Muscle layer of colon (tissue), 2 donors: ENCODE results near the gene FNIP1.
"Not testable (repeated sequence)": the region's sequence is repeated elsewhere in the genome, so short reads cannot be mapped to it uniquely, and the experiment has no call there.

Experiments used
- H3K27ac ChIP-seq: one replicate; pipeline ENCODE4 v1.7.0; 2013; ENCODE audit warnings: low read depth, mild to moderate bottlenecking, low read length, moderate library complexity
- H3K27me3 ChIP-seq, 2 donors: one replicate each; pipeline ENCODE4 v1.7.0; 2013; ENCODE audit warnings: low read length in 2 of 2, mild to moderate bottlenecking in 2 of 2; ENCODE audit not compliant: insufficient read depth in 2 of 2, control insufficient read depth in 1 of 2
- H3K36me3 ChIP-seq: one replicate; pipeline ENCODE4 v1.7.0; 2013; ENCODE audit warnings: mild to moderate bottlenecking, low read length; ENCODE audit not compliant: insufficient read depth
- H3K4me1 ChIP-seq: one replicate; pipeline ENCODE4 v1.7.0; 2013; ENCODE audit warnings: mild to moderate bottlenecking, low read length; ENCODE audit not compliant: insufficient read depth
- H3K4me3 ChIP-seq, 2 donors: one replicate each; pipeline ENCODE4 v1.7.0; 2013; ENCODE audit warnings: low read length in 2 of 2, low read depth in 1 of 2, mild to moderate bottlenecking in 1 of 2, moderate library complexity in 1 of 2
- H3K9ac ChIP-seq: one replicate; pipeline ENCODE4 v1.7.0; 2013; ENCODE audit warnings: low read length
- H3K9me3 ChIP-seq: one replicate; pipeline ENCODE4 v1.7.0; 2013; ENCODE audit warnings: mild to moderate bottlenecking, low read length
- donor health status: abdominal sarcoma.
- donor health status: Adenocarcinoma of cecum.

FNIP1 gene

GRCh38 chr5:131747180-131748105, 49.4 kb downstream of the FNIP1 start:
- H3K27ac ChIP-seq: no peak overlapping the region
- H3K9me3 ChIP-seq: no peaks in the 10 kb centered on the region
- no peak overlapping the region for H3K4me3 ChIP-seq
- no peaks in the 10 kb centered on the region for H3K4me1 ChIP-seq
- no peaks in the 10 kb centered on the region for H3K36me3 ChIP-seq
- H3K27me3 ChIP-seq: no peaks in the 10 kb centered on the region
- no peak overlapping the region for H3K9ac ChIP-seq

GRCh38 chr5:131746423-131746822, 50.4 kb downstream of the FNIP1 start:
- Histone ChIP-seq H3K27ac (no peak overlapping the region), H3K4me1 (no peaks in the 10 kb centered on the region), H3K36me3 (no peaks in the 10 kb centered on the region), H3K4me3 (no peak overlapping the region), H3K9me3 (no peaks in the 10 kb centered on the region), H3K27me3 (no peaks in the 10 kb centered on the region), H3K9ac (no peak overlapping the region)

GRCh38 chr5:131745703-131746102, 51.1 kb downstream of the FNIP1 start:
- Histone ChIP-seq H3K4me3 (no peak overlapping the region), H3K9ac (no peak overlapping the region), H3K4me1 (no peaks in the 10 kb centered on the region), H3K36me3 (peaks cover 7% of the 10 kb centered on the region), H3K27ac (no peak overlapping the region), H3K27me3 (no peaks in the 10 kb centered on the region), H3K9me3 (no peaks in the 10 kb centered on the region)

GRCh38 chr5:131745155-131745554, 51.7 kb downstream of the FNIP1 start:
- Histone ChIP-seq H3K27ac (no peak overlapping the region), H3K27me3 (no peaks in the 10 kb centered on the region), H3K4me1 (no peaks in the 10 kb centered on the region), H3K9me3 (no peaks in the 10 kb centered on the region), H3K4me3 (no peak overlapping the region), H3K9ac (no peak overlapping the region), H3K36me3 (peaks cover 8% of the 10 kb centered on the region)

GRCh38 chr5:131740477-131740876, 56.3 kb downstream of the FNIP1 start:
- H3K9ac ChIP-seq: no peak overlapping the region
- no peaks in the 10 kb centered on the region for H3K27me3 ChIP-seq
- H3K4me3 ChIP-seq: no peak overlapping the region
- H3K4me1 ChIP-seq: no peaks in the 10 kb centered on the region
- no peaks in the 10 kb centered on the region for H3K9me3 ChIP-seq
- H3K27ac ChIP-seq: no peak overlapping the region
- H3K36me3 ChIP-seq: peaks cover 14% of the 10 kb centered on the region

- no peak overlapping the region for H3K4me3 ChIP-seq
- no peak overlapping the region for H3K27ac ChIP-seq
- H3K27me3 ChIP-seq: no peaks in the 10 kb centered on the region
- H3K36me3 ChIP-seq: peaks cover 6% of the 10 kb centered on the region
- H3K4me1 ChIP-seq: no peaks in the 10 kb centered on the region
- no peaks in the 10 kb centered on the region for H3K9me3 ChIP-seq
- H3K9ac ChIP-seq: no peak overlapping the region
These were observed 61.4 kb downstream of the FNIP1 start for GRCh38 chr5:131735393-131735792.

GRCh38 chr5:131734939-131735338, 61.9 kb downstream of the FNIP1 start:
- H3K27ac ChIP-seq, H3K36me3 ChIP-seq, H3K4me3 ChIP-seq, H3K27me3 ChIP-seq, H3K4me1 ChIP-seq, H3K9ac ChIP-seq, H3K9me3 ChIP-seq: not testable (repeated sequence)

- not testable (repeated sequence) for H3K9me3 ChIP-seq, H3K9ac ChIP-seq, H3K4me1 ChIP-seq, H3K4me3 ChIP-seq, H3K27ac ChIP-seq, H3K27me3 ChIP-seq
- peaks cover 10% of the 10 kb centered on the region for H3K36me3 ChIP-seq
These were observed 67.5 kb downstream of the FNIP1 start for GRCh38 chr5:131729292-131729691.

GRCh38 chr5:131724089-131724488, 72.7 kb downstream of the FNIP1 start:
- H3K27ac ChIP-seq, H3K4me1 ChIP-seq, H3K9me3 ChIP-seq, H3K9ac ChIP-seq, H3K27me3 ChIP-seq, H3K4me3 ChIP-seq, H3K36me3 ChIP-seq: not testable (repeated sequence)

GRCh38 chr5:131720714-131721113, 76.1 kb downstream of the FNIP1 start:
- H3K4me3 ChIP-seq: no peak overlapping the region
- H3K4me1 ChIP-seq: no peaks in the 10 kb centered on the region
- no peak overlapping the region for H3K9ac ChIP-seq
- no peaks in the 10 kb centered on the region for H3K9me3 ChIP-seq
- no peaks in the 10 kb centered on the region for H3K36me3 ChIP-seq
- H3K27ac ChIP-seq: no peak overlapping the region
- H3K27me3 ChIP-seq: no peaks in the 10 kb centered on the region

- H3K27me3 ChIP-seq: no peaks in the 10 kb centered on the region
- no peaks in the 10 kb centered on the region for H3K36me3 ChIP-seq
- no peaks in the 10 kb centered on the region for H3K9me3 ChIP-seq
- H3K9ac ChIP-seq: no peak overlapping the region
- no peak overlapping the region for H3K4me3 ChIP-seq
- H3K4me1 ChIP-seq: no peaks in the 10 kb centered on the region
- no peak overlapping the region for H3K27ac ChIP-seq
These were observed 77.3 kb downstream of the FNIP1 start for GRCh38 chr5:131719564-131719963.

- no peaks in the 10 kb centered on the region for H3K27me3 ChIP-seq
- H3K9ac ChIP-seq: no peak overlapping the region
- no peak overlapping the region for H3K27ac ChIP-seq
- H3K9me3 ChIP-seq: no peaks in the 10 kb centered on the region
- no peaks in the 10 kb centered on the region for H3K4me1 ChIP-seq
- H3K4me3 ChIP-seq: no peak overlapping the region
- no peaks in the 10 kb centered on the region for H3K36me3 ChIP-seq
These were observed 78.3 kb downstream of the FNIP1 start for GRCh38 chr5:131718487-131719014.
